ENCODE measurements around the gene KIAA0319L. TPM values are rescaled to one million over a fixed set of nuclear protein-coding genes. Genes with fewer than 3 reads are reported as not detected.
"Not testable (repeated sequence)": the region's sequence is repeated elsewhere in the genome, so short reads cannot be mapped to it uniquely, and the experiment has no call there.

Gene KIAA0319L
- total and polyA plus RNA-seq, 9 donors = 18.2 to 78.3 (median 42.7) TPM

DNA sequence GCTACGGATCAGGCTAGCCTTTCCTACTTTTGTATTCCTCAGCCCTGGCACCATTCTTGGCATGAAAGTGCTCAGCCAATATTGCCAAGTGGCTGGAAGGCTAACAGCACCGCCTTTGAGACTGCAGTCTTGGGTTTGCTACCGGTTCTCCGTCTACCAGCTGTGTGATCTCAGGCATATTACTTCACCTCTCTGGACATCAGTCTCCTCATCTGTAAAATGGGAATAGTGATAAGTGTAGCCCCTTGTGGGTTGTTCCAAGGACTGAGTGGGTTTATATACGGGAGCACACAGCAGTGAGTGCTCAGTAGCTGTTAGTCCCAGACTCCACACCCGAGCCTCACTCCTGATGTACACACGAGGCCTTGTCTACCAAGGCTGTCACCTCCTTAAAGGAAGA, 29.6 kb upstream of the KIAA0319L start:
- Histone ChIP-seq H3K27me3 (no peaks in the 10 kb centered on the region), H3K36me3 (no peaks in the 10 kb centered on the region), H3K4me3 (no peak overlapping the region), H3K27ac (no peak overlapping the region), H3K4me1 (ENCODE audit: insufficient read depth) (no peaks in the 10 kb centered on the region), H3K9me3 (no peaks in the 10 kb centered on the region)
- DNase-seq = no peak
- intact Hi-C loops (cut with DNase I) = no loop called here
- TF ChIP-seq POLR2A (IDR thresholded peaks at IDR 0.05) (no peak), EP300 (IDR thresholded peaks at IDR 0.05) (no peak)
- TF ChIP-seq, protein P1, sequence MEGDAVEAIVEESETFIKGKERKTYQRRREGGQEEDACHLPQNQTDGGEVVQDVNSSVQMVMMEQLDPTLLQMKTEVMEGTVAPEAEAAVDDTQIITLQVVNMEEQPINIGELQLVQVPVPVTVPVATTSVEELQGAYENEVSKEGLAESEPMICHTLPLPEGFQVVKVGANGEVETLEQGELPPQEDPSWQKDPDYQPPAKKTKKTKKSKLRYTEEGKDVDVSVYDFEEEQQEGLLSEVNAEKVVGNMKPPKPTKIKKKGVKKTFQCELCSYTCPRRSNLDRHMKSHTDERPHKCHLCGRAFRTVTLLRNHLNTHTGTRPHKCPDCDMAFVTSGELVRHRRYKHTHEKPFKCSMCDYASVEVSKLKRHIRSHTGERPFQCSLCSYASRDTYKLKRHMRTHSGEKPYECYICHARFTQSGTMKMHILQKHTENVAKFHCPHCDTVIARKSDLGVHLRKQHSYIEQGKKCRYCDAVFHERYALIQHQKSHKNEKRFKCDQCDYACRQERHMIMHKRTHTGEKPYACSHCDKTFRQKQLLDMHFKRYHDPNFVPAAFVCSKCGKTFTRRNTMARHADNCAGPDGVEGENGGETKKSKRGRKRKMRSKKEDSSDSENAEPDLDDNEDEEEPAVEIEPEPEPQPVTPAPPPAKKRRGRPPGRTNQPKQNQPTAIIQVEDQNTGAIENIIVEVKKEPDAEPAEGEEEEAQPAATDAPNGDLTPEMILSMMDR (IDR thresholded peaks at IDR 0.05) = no peak
- WGBS, 3 donors = 89 to 95% (median 90%) methylated on average over 7 of the region's 7 CpGs

GRCh38 chr1:35585805-35586204, 28.6 kb upstream of the KIAA0319L start:
- H3K36me3 ChIP-seq; H3K4me1 ChIP-seq (ENCODE audit: insufficient read depth); intact Hi-C loops (cut with DNase I); H3K27ac ChIP-seq; H3K27me3 ChIP-seq; DNase-seq; H3K9me3 ChIP-seq; H3K4me3 ChIP-seq: not testable (repeated sequence)
- 96 to 100% (median 100%) methylated on average over 1 of the region's 1 CpG for WGBS, 3 donors

GRCh38 chr1:35585281-35585680, 28.1 kb upstream of the KIAA0319L start:
- Histone ChIP-seq H3K27ac (no peak overlapping the region), H3K4me1 (ENCODE audit: insufficient read depth) (no peaks in the 10 kb centered on the region), H3K9me3 (no peaks in the 10 kb centered on the region), H3K36me3 (no peaks in the 10 kb centered on the region), H3K27me3 (no peaks in the 10 kb centered on the region), H3K4me3 (no peak overlapping the region)
- no peak for DNase-seq
- WGBS, 3 donors = 83 to 87% (median 85%) methylated on average over 3 of the region's 3 CpGs
- intact Hi-C loops (cut with DNase I) = no loop called here
- no peak for TF ChIP-seq EP300 (IDR thresholded peaks at IDR 0.05)
- TF ChIP-seq, protein P1 (IDR thresholded peaks at IDR 0.05) = no peak
- TF ChIP-seq POLR2A (IDR thresholded peaks at IDR 0.05) = no peak

DNA sequence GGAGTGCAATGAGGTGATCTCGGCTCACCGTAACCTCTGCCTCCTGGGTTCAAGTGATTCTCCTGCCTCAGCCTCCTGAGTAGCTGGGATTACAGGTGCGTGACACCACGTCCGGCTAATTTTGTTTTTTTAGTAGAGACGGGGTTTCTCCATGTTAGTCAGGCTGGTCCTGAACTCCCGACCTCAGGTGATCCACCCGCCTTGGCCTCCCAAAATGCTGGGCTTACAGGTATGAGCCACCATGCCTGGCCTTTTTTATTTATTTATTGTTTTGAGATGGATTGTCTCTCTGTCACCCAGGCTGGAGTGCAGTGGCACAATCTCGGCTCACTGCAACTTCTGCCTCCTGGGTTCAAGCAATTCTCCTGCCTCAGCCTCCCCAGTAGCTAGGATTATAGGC, 24.4 kb upstream of the KIAA0319L start:
- 93 to 95% (median 94%) methylated on average over 9 of the region's 9 CpGs for WGBS, 3 donors
- H3K36me3 ChIP-seq; H3K4me1 ChIP-seq (ENCODE audit: insufficient read depth); H3K27me3 ChIP-seq; intact Hi-C loops (cut with DNase I); H3K4me3 ChIP-seq; H3K27ac ChIP-seq; DNase-seq; H3K9me3 ChIP-seq: not testable (repeated sequence)

- Histone ChIP-seq H3K27me3 (no peaks in the 10 kb centered on the region), H3K9me3 (no peaks in the 10 kb centered on the region), H3K4me1 (ENCODE audit: insufficient read depth) (peaks cover 1% of the 10 kb centered on the region), H3K27ac (no peak overlapping the region), H3K36me3 (no peaks in the 10 kb centered on the region), H3K4me3 (no peak overlapping the region)
- 23 to 46% (median 45%) methylated on average over 4 of the region's 4 CpGs for WGBS, 3 donors
- DNase-seq = no peak
- intact Hi-C loops (cut with DNase I) = no loop called here
- TF ChIP-seq POLR2A (IDR thresholded peaks at IDR 0.05) (no peak), EP300 (IDR thresholded peaks at IDR 0.05) (no peak)
- TF ChIP-seq, protein P1 (IDR thresholded peaks at IDR 0.05) = no peak
Observed at GRCh38 chr1:35580949-35581388, 23.8 kb upstream of the KIAA0319L start.
